CD14-positive monocyte (primary cell): ENCODE measurements around the gene TRIM36. TPM values are rescaled to one million over a fixed set of nuclear protein-coding genes. Genes with fewer than 3 reads are reported as not detected.

Source experiments
- DNase-seq, 3 donors: peaks; one replicate each; pipeline ENCODE4 v3.0.0-alpha.2; 2011 to 2022
- H2AFZ ChIP-seq: 2 replicates; pipeline ENCODE4 v1.6.0; 2012; ENCODE audit warnings: mild to moderate bottlenecking, low read depth, low read length, inconsistent platforms; ENCODE audit not compliant: insufficient read depth, poor library complexity, severe bottlenecking
- H3K27ac ChIP-seq, 2 donors: 1 replicate in 1 of 2; 2 replicates in 1 of 2; pipeline ENCODE4 v1.5.1; 2012 to 2013; ENCODE audit warnings: low read length in 2 of 2, control low read depth in 1 of 2, inconsistent platforms in 1 of 2, low read depth in 1 of 2, mild to moderate bottlenecking in 1 of 2
- H3K27me3 ChIP-seq, 2 donors: one replicate each; pipeline versions ENCODE4 v1.6.0 to v1.6.1; 2011 to 2013; ENCODE audit warnings: low read length in 2 of 2; ENCODE audit not compliant: control insufficient read depth in 2 of 2, insufficient read depth in 2 of 2
- H3K36me3 ChIP-seq, 2 donors: replicated peaks in 1 of 2; 1 replicate in 1 of 2; 2 replicates in 1 of 2; pipeline versions ENCODE4 v1.5.1 to v1.6.1; 2012 to 2013; ENCODE audit warnings: low read length in 2 of 2, control low read depth in 1 of 2, inconsistent platforms in 1 of 2, mild to moderate bottlenecking in 1 of 2; ENCODE audit not compliant: insufficient read depth in 2 of 2, control insufficient read depth in 1 of 2
- H3K4me1 ChIP-seq, 2 donors: 1 replicate in 1 of 2; 2 replicates in 1 of 2; pipeline versions ENCODE4 v1.5.1 to v1.6.1; 2012 to 2013; ENCODE audit warnings: low read length in 2 of 2, control low read depth in 1 of 2, inconsistent platforms in 1 of 2, mild to moderate bottlenecking in 1 of 2, moderate library complexity in 1 of 2; ENCODE audit not compliant: insufficient read depth in 2 of 2, control insufficient read depth in 1 of 2
- H3K4me2 ChIP-seq: replicated peaks from 2 replicates; pipeline ENCODE3; 2012; ENCODE audit warnings: low read length, moderate library complexity, mild to moderate bottlenecking; ENCODE audit not compliant: poor library complexity, severe bottlenecking; ENCODE audit errors: extremely low read depth
- H3K4me3 ChIP-seq, 3 experiments: fragments of 200-600 bp in 1 of 3; sonication (generic) in 1 of 3; replicated peaks in 1 of 3; 1 replicate in 2 of 3; 2 replicates in 1 of 3; pipeline ENCODE4 v1.5.1; 2011 to 2013; ENCODE audit warnings: low read length in 3 of 3, mild to moderate bottlenecking in 3 of 3, control low read depth in 2 of 3, low read depth in 2 of 3, inconsistent platforms in 1 of 3, moderate library complexity in 1 of 3
- H3K79me2 ChIP-seq: 2 replicates; pipeline ENCODE4 v1.6.0; 2012; ENCODE audit warnings: mild to moderate bottlenecking, control low read depth, inconsistent platforms, low read length, moderate library complexity; ENCODE audit not compliant: insufficient read depth
- H3K9ac ChIP-seq: 2 replicates; pipeline ENCODE4 v1.6.0; 2017; ENCODE audit warnings: low read length, mild to moderate bottlenecking; ENCODE audit not compliant: insufficient read depth, poor library complexity, severe bottlenecking
- H3K9me3 ChIP-seq, 2 donors: replicated peaks in 1 of 2; 1 replicate in 1 of 2; 2 replicates in 1 of 2; pipeline versions ENCODE4 v1.5.1 to v1.6.1; 2012 to 2013; ENCODE audit warnings: low read length in 2 of 2, control low read depth in 1 of 2; ENCODE audit not compliant: control insufficient read depth in 1 of 2, insufficient read depth in 1 of 2
- H4K20me1 ChIP-seq: 2 replicates; pipeline ENCODE4 v1.6.0; 2012; ENCODE audit warnings: mild to moderate bottlenecking, low read length, control low read depth, moderate library complexity; ENCODE audit not compliant: insufficient read depth
- H3K27ac Mint-ChIP-seq, 7 donors: one replicate each; pipeline ENCODE4 v1.8.0; 2020; ENCODE audit warnings: mild to moderate bottlenecking in 7 of 7, mixed read lengths in 7 of 7, moderate library complexity in 6 of 7, inconsistent platforms in 2 of 7
- H3K27me3 Mint-ChIP-seq, 3 donors: one replicate each; pipeline ENCODE4 v1.8.0; 2021 to 2022; ENCODE audit warnings: low read depth in 3 of 3, mild to moderate bottlenecking in 3 of 3, mixed read lengths in 3 of 3, moderate library complexity in 3 of 3, inconsistent platforms in 1 of 3
- H3K36me3 Mint-ChIP-seq, 2 donors: one replicate each; pipeline ENCODE4 v1.8.0; 2020; ENCODE audit warnings: mixed read lengths in 2 of 2, inconsistent platforms in 1 of 2, mild to moderate bottlenecking in 1 of 2
- H3K4me1 Mint-ChIP-seq: one replicate; pipeline ENCODE4 v1.8.0; 2020; ENCODE audit warnings: mild to moderate bottlenecking, mixed read lengths
- H3K4me3 Mint-ChIP-seq, 2 donors: one replicate each; pipeline ENCODE4 v1.8.0; 2020; ENCODE audit warnings: mild to moderate bottlenecking in 2 of 2, mixed read lengths in 2 of 2, moderate library complexity in 1 of 2
- H3K9me3 Mint-ChIP-seq, 7 donors: one replicate each; pipeline ENCODE4 v1.8.0; 2020 to 2022; ENCODE audit warnings: mixed read lengths in 7 of 7, mild to moderate bottlenecking in 6 of 7, moderate library complexity in 6 of 7, inconsistent platforms in 2 of 7
- WGBS: methylation state at CpG from one replicate; pipeline ENCODE4 v1.1.5; 2013; ENCODE audit warnings: missing lambda C conversion rate; ENCODE audit not compliant: insufficient coverage; 5-methylcytosine and 5-hydroxymethylcytosine counted together
- intact Hi-C, 2 donors: fragments of 100-400 bp; cut with micrococcal nuclease; formaldehyde crosslinking; loops; one replicate each; pipeline versions ENCODE4 v1.15.0 to v1.15.1; 2023
- polyA plus RNA-seq, 3 donors: library from polyadenylated mRNA; depleted of rRNA in 1 of 3; unstranded in 2 of 3; stranded (reverse) in 1 of 3; fragments of 300-500 nt in 2 of 3; fragments of >200 nt in 1 of 3; fragmentation: Illumina TruSeq in 2 of 3; gene quantifications; 1 replicate in 2 of 3; 2 replicates in 1 of 3; pipeline ENCODE4 v1.2.3, GENCODE V29; 2012 to 2021
- TF ChIP-seq, protein P1 (sequence below): fragments of 200-600 bp; IDR thresholded peaks from one replicate; pipeline ENCODE4 v1.8.0; 2022; ENCODE audit warnings: antibody characterized with exemption, mild to moderate bottlenecking

TRIM36 gene
- polyA plus RNA-seq, 3 donors: 1.7 to 2.3 (median 1.9) TPM

DNA sequence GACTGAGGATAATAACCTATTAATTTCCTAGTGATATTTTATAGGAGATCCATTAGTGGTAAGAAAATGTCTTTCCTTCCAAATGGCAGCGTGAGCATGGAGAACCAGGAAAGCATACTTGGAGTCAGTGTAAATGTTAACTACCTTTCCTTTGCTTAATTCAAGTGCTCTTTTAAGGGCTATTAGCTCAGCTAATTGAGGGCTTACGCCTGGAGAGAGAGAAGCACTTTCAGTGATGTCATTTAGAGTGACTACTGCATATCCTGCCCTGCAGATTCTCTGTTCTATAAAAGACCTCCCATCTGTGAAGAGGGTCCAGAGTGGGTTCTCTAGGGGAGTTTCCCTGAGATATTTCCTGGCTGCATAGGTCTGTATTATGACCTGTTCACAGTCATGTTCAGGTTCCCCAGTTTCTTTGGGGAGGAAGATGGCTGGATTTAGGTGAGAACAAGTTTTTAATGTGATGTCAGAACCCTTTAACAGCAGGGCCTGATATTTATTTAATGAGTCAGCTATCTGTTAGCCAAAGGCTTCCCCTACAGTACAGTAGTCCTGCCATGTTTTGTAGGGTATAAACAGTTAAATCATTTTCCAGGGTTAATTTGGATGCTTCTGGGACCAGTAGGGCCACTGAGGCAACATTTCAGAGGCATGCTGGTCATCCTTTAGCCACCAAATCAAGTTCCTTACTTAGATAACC lies 89.6 kb downstream of the TRIM36 start:
- Mint-ChIP-seq H3K9me3 (peaks cover 0 to 13% (median 7%) of the 10 kb centered on the region in 7 donors), H3K4me1 (no peaks in the 10 kb centered on the region), H3K27ac (no peak overlapping the region), H3K36me3 (no peaks in the 10 kb centered on the region), H3K4me3 (no peak overlapping the region), H3K27me3 (peaks cover 3 to 9% (median 5%) of the 10 kb centered on the region in 3 donors)
- Histone ChIP-seq H4K20me1 (no peaks in the 10 kb centered on the region), H3K4me2 (no peak overlapping the region), H3K27ac (no peak overlapping the region), H3K9me3 (no peaks in the 10 kb centered on the region), H3K79me2 (no peaks in the 10 kb centered on the region), H3K9ac (no peak overlapping the region), H3K36me3 (no peaks in the 10 kb centered on the region), H3K27me3 (no peaks in the 10 kb centered on the region), H3K4me1 (no peaks in the 10 kb centered on the region), H3K4me3 (no peak overlapping the region), H2AFZ (no peak overlapping the region)
- TF ChIP-seq, protein P1, sequence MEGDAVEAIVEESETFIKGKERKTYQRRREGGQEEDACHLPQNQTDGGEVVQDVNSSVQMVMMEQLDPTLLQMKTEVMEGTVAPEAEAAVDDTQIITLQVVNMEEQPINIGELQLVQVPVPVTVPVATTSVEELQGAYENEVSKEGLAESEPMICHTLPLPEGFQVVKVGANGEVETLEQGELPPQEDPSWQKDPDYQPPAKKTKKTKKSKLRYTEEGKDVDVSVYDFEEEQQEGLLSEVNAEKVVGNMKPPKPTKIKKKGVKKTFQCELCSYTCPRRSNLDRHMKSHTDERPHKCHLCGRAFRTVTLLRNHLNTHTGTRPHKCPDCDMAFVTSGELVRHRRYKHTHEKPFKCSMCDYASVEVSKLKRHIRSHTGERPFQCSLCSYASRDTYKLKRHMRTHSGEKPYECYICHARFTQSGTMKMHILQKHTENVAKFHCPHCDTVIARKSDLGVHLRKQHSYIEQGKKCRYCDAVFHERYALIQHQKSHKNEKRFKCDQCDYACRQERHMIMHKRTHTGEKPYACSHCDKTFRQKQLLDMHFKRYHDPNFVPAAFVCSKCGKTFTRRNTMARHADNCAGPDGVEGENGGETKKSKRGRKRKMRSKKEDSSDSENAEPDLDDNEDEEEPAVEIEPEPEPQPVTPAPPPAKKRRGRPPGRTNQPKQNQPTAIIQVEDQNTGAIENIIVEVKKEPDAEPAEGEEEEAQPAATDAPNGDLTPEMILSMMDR: no peak
- WGBS: no CpG with 5 or more reads among the region's 2 CpGs
- intact Hi-C loops: no loop called here
- DNase-seq: no peak

Other genes starting within 250 kb of the TRIM36 start
- 10 to 100 TPM in 2 of 3 donors, 1 to 10 TPM in 1; 3.2 to 32.6 (median 11.6) TPM for gene PGGT1B, start 93.0 kb upstream of the TRIM36 start, polyA plus RNA-seq
- gene CCDC112, start 126.7 kb upstream of the TRIM36 start, polyA plus RNA-seq: 1 to 10 TPM; 4.3 to 6.2 (median 5.9) TPM